Endothelial cell of umbilical vein (primary cell): ENCODE results near the gene MKNK1. TPM values are rescaled to one million over a fixed set of nuclear protein-coding genes. Genes with fewer than 3 reads are reported as not detected.

ENCODE experiments used
- BruUV-seq: library from RNA; stranded (reverse); fragments of 400-500 nt; replicated peaks from 2 replicates; lab custom pipeline; 2021; lab: Mats Ljungman, UMichigan
- CTCF ChIA-PET: fragments of 300-600, 350-600 bp; sonication (Branson Sonifier 250); formaldehyde crosslinking; loops from one replicate; lab custom pipeline; 2021; ENCODE audit warnings: antibody characterized with exemption, inconsistent platforms; lab: Charles Lee
- POLR2A ChIA-PET: fragments of 300-600, 350-600 bp; sonication (Branson Sonifier 250); formaldehyde crosslinking; loops from one replicate; lab custom pipeline; 2021; ENCODE audit warnings: antibody characterized with exemption, inconsistent platforms; lab: Charles Lee
- DNase-seq: peaks from one replicate; pipeline ENCODE4 v3.0.0-alpha.2; 2011; ENCODE audit warnings: low read depth, low spot score
- FAIRE-seq: peaks from 2 replicates; lab custom pipeline; 2011; peaks lifted over from hg19 to GRCh38; lab: Jason Lieb, UNC
- H2AFZ ChIP-seq: 2 replicates; pipeline ENCODE4 v1.6.0; 2012; ENCODE audit warnings: low read depth, low read length, control low read depth, inconsistent platforms
- H3K27ac ChIP-seq: 2 replicates; pipeline ENCODE4 v1.5.1; 2011; ENCODE audit warnings: low read depth, mild to moderate bottlenecking, control low read depth, low read length, moderate library complexity; ENCODE audit not compliant: insufficient read depth
- H3K27me3 ChIP-seq, 2 experiments: 2 replicates each; pipeline versions ENCODE4 v1.6.0 to v1.6.1; 2011; ENCODE audit warnings: low read length in 2 of 2, mixed read lengths in 1 of 2; ENCODE audit not compliant: control insufficient read depth in 2 of 2, insufficient read depth in 2 of 2
- H3K36me3 ChIP-seq, 2 experiments: 2 replicates in 1 of 2; 3 replicates in 1 of 2; pipeline ENCODE4 v1.5.1; 2011; ENCODE audit warnings: low read length in 2 of 2, mild to moderate bottlenecking in 1 of 2, moderate library complexity in 1 of 2; ENCODE audit not compliant: control insufficient read depth in 2 of 2, insufficient read depth in 2 of 2; ENCODE audit errors: extremely low read depth in 1 of 2
- H3K4me1 ChIP-seq: 3 replicates; pipeline ENCODE4 v1.5.1; 2011; ENCODE audit warnings: mild to moderate bottlenecking, low read length; ENCODE audit not compliant: control insufficient read depth, insufficient read depth; ENCODE audit errors: extremely low read depth
- H3K4me2 ChIP-seq: 2 replicates; pipeline ENCODE4 v1.6.1; 2011; ENCODE audit warnings: low read length, control low read depth, mixed read lengths; ENCODE audit not compliant: insufficient read depth
- H3K4me3 ChIP-seq, 3 experiments: fragments of 200-600 bp in 1 of 3; sonication (generic), shearing (Covaris generic) in 1 of 3; replicated peaks in 1 of 3; 2 replicates each; pipeline ENCODE4 v1.5.1; 2011 to 2016; ENCODE audit warnings: control low read depth in 3 of 3, low read length in 3 of 3, mild to moderate bottlenecking in 2 of 3, inconsistent platforms in 1 of 3, low read depth in 1 of 3, moderate library complexity in 1 of 3; ENCODE audit not compliant: insufficient read depth in 1 of 3
- H3K79me2 ChIP-seq: 2 replicates; pipeline ENCODE4 v1.6.0; 2012; ENCODE audit warnings: low read length, inconsistent platforms; ENCODE audit not compliant: control insufficient read depth, insufficient read depth
- H3K9ac ChIP-seq: replicated peaks from 2 replicates; pipeline ENCODE3; 2011; ENCODE audit warnings: low read length, control low read depth; ENCODE audit not compliant: insufficient read depth; ENCODE audit errors: extremely low read depth
- H3K9me1 ChIP-seq: replicated peaks from 3 replicates; pipeline ENCODE4 v1.6.0; 2011; ENCODE audit warnings: mild to moderate bottlenecking, low read length; ENCODE audit not compliant: control insufficient read depth, insufficient read depth; ENCODE audit errors: extremely low read depth
- H3K9me3 ChIP-seq: replicated peaks from 2 replicates; pipeline ENCODE4 v1.5.1; 2012; ENCODE audit warnings: low read length, inconsistent platforms; ENCODE audit not compliant: control insufficient read depth, insufficient read depth
- H4K20me1 ChIP-seq: replicated peaks from 2 replicates; pipeline ENCODE3; 2011; ENCODE audit warnings: mild to moderate bottlenecking, low read length; ENCODE audit not compliant: control insufficient read depth, insufficient read depth; ENCODE audit errors: extremely low read depth
- EZH2 ChIP-seq: IDR thresholded peaks from 2 replicates; pipeline ENCODE4 v1.6.1; 2012; ENCODE audit warnings: borderline replicate concordance, low read depth, mild to moderate bottlenecking, moderate library complexity, low read length, inconsistent platforms; ENCODE audit not compliant: severe bottlenecking
- FOS ChIP-seq: IDR thresholded peaks from 2 replicates; pipeline ENCODE4 v1.6.1; 2011; ENCODE audit warnings: mild to moderate bottlenecking, low read length, moderate library complexity, borderline replicate concordance; ENCODE audit not compliant: insufficient read depth
- GATA2 ChIP-seq: IDR thresholded peaks from 2 replicates; pipeline ENCODE4 v1.7.0; 2011; ENCODE audit warnings: low read depth, mild to moderate bottlenecking, moderate library complexity, mixed read lengths, low read length; ENCODE audit not compliant: insufficient read length, insufficient read depth
- JUN ChIP-seq: IDR thresholded peaks from 2 replicates; pipeline ENCODE4 v1.6.1; 2011; ENCODE audit warnings: borderline replicate concordance, low read depth; ENCODE audit not compliant: insufficient read length, insufficient read depth
- POLR2A ChIP-seq: IDR thresholded peaks from 2 replicates; pipeline ENCODE4 v1.6.1; 2012; ENCODE audit warnings: low read depth, mild to moderate bottlenecking, control low read depth, low read length
- dilution Hi-C: fragments of 300-500 bp; cut with MboI; formaldehyde crosslinking; loops from one replicate; pipeline ENCODE4 v1.15.0; 2019; ENCODE audit warnings: low sequenced_read_pairs; ENCODE audit not compliant: extremely low pct_ligation_motif_present
- intact Hi-C: fragments of 100-400 bp; cut with micrococcal nuclease; formaldehyde crosslinking; loops from one replicate; pipeline ENCODE4 v1.10.0; 2022
- polyA plus RNA-seq, 4 experiments: library from polyadenylated mRNA; depleted of rRNA in 3 of 4; stranded (reverse) in 3 of 4; unstranded in 1 of 4; fragments of >200 nt; gene quantifications; 2 replicates each; pipeline versions ENCODE4 v1.2.1 to v1.2.3, GENCODE V29; 2011 to 2012; ENCODE audit warnings: missing spikeins in 1 of 4
- total RNA-seq: library from RNA; stranded (reverse); gene quantifications from 2 replicates; pipeline ENCODE4 v1.2.3, GENCODE V29; 2021
- TF ChIP-seq, protein P1 (sequence below): IDR thresholded peaks from 2 replicates; pipeline ENCODE4 v1.6.1; 2011; ENCODE audit not compliant: insufficient read depth, insufficient read length
- TF ChIP-seq, protein P2 (sequence below), 2 donors: IDR thresholded peaks; 1 replicate in 1 of 2; 2 replicates in 1 of 2; pipeline ENCODE4 v1.5.1; 2011; ENCODE audit warnings: low read length in 2 of 2, mild to moderate bottlenecking in 2 of 2, moderate library complexity in 2 of 2, control low read depth in 1 of 2, inconsistent platforms in 1 of 2, low read depth in 1 of 2; ENCODE audit not compliant: insufficient read depth in 1 of 2; ENCODE audit errors: extremely low read depth in 1 of 2

Gene MKNK1
- total and polyA plus RNA-seq, 2 donors (not counting 3 experiments of a cell fraction or from before 2014, with no cell fraction given): 32.9 to 42.6 TPM

DNA sequence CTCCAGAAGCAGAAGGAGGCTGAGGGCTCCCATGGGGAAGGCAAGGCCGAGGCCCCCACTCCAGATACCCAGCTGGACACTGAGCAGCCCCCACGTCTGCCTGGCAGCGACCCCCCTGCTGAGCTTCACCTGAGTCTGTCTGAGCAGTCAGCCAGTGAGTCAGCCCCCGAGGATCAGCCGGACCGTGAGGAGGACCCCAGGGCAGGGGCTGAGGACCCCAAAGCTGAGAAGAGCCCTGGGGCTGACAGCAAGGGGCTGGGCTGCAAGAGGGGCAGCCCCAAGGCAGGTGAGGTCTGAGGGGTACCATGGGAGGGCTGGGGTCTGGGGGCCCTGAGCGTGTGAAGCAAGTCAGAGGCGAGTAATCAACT lies 93.1 kb downstream of the MKNK1 start:
- Histone ChIP-seq H3K79me2 (no peaks in the 10 kb centered on the region), H3K36me3 (no peaks in the 10 kb centered on the region), H3K4me2 (no peak overlapping the region), H4K20me1 (no peaks in the 10 kb centered on the region), H3K4me1 (no peaks in the 10 kb centered on the region), H3K27me3 (peaks cover 6 to 27% of the 10 kb centered on the region in 2 experiments), H3K9me3 (no peaks in the 10 kb centered on the region), H3K9ac (no peak overlapping the region), H3K4me3 (no peak overlapping the region), H3K9me1 (no peaks in the 10 kb centered on the region), H2AFZ (no peak overlapping the region), H3K27ac (no peak overlapping the region)
- FAIRE-seq (no peak), DNase-seq (no peak)
- ChIA-PET POLR2A (no interaction called here), CTCF (interaction anchor here (0.7 kb wide), 1 partner anchor 15 kb away, joined by 3 read pairs; no protein-coding TSS in a partner anchor)
- TF ChIP-seq GATA2 (no peak), FOS (no peak), POLR2A (no peak), JUN (no peak), EZH2 (no peak)
- TF ChIP-seq, protein P1, sequence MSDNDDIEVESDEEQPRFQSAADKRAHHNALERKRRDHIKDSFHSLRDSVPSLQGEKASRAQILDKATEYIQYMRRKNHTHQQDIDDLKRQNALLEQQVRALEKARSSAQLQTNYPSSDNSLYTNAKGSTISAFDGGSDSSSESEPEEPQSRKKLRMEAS: no peak
- TF ChIP-seq, protein P2, sequence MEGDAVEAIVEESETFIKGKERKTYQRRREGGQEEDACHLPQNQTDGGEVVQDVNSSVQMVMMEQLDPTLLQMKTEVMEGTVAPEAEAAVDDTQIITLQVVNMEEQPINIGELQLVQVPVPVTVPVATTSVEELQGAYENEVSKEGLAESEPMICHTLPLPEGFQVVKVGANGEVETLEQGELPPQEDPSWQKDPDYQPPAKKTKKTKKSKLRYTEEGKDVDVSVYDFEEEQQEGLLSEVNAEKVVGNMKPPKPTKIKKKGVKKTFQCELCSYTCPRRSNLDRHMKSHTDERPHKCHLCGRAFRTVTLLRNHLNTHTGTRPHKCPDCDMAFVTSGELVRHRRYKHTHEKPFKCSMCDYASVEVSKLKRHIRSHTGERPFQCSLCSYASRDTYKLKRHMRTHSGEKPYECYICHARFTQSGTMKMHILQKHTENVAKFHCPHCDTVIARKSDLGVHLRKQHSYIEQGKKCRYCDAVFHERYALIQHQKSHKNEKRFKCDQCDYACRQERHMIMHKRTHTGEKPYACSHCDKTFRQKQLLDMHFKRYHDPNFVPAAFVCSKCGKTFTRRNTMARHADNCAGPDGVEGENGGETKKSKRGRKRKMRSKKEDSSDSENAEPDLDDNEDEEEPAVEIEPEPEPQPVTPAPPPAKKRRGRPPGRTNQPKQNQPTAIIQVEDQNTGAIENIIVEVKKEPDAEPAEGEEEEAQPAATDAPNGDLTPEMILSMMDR (IDR thresholded peaks at IDR 0.05; ENCODE audit: extremely low read depth in 1 of 2, insufficient read depth in 1 of 2, low read depth in 1 of 2, low read length in 2 of 2): no peak
- dilution Hi-C loops: no loop called here
- no TSS peak for BruUV-seq
- intact Hi-C loops: no loop called here
